GM13976 (cell line): ENCODE data around the gene PNLIPRP2.

Source experiments
- DNase-seq: peaks from one replicate; pipeline ENCODE4 v3.0.0; 2012; ENCODE audit warnings: low spot score
- CTCF ChIP-seq: IDR thresholded peaks from 2 replicates; pipeline ENCODE4 v1.5.1; 2012; ENCODE audit warnings: borderline replicate concordance, mild to moderate bottlenecking; ENCODE audit not compliant: insufficient read depth; ENCODE audit errors: extremely low read depth, missing control alignments, control extremely low read depth
- in situ Hi-C: fragments of 300-500 bp; cut with MboI; formaldehyde crosslinking; loops from one replicate; pipeline ENCODE4 v1.12.0; 2022; ENCODE audit warnings: low sequenced_read_pairs, mixed read lengths, inconsistent platforms; ENCODE audit not compliant: unreplicated experiment

PNLIPRP2 gene

GRCh38 chr10:116688241-116688711 is 67.5 kb downstream of the PNLIPRP2 start:
- TF ChIP-seq CTCF = no peak
- in situ Hi-C loops = loop anchor here (10.0 to 25.0 kb wide), 2 partner anchors 99 to 487 kb away; no protein-coding TSS in a partner anchor
- no peak for DNase-seq

GRCh38 chr10:116688741-116689495 is 68.2 kb downstream of the PNLIPRP2 start:
- TF ChIP-seq CTCF = no peak
- in situ Hi-C loops = loop anchor here (10.0 to 25.0 kb wide), 2 partner anchors 98 to 486 kb away; no protein-coding TSS in a partner anchor
- DNase-seq = no peak

- DNase-seq = no peak
- in situ Hi-C loops = loop anchor here (10.0 to 25.0 kb wide), 2 partner anchors 98 to 485 kb away; no protein-coding TSS in a partner anchor
- TF ChIP-seq CTCF = no peak
Observed at GRCh38 chr10:116689744-116690143, 69.0 kb downstream of the PNLIPRP2 start.

GRCh38 chr10:116690356-116691322 is 69.9 kb downstream of the PNLIPRP2 start:
- in situ Hi-C loops = loop anchor here (25.0 kb wide), 1 partner anchor 97 kb away; no protein-coding TSS in a partner anchor
- no peak for DNase-seq
- TF ChIP-seq CTCF = no peak

GRCh38 chr10:116691635-116692034 is 70.9 kb downstream of the PNLIPRP2 start:
- no peak for TF ChIP-seq CTCF
- in situ Hi-C loops = loop anchor here (25.0 kb wide), 1 partner anchor 96 kb away; no protein-coding TSS in a partner anchor
- DNase-seq = no peak

- no peak for TF ChIP-seq CTCF
- in situ Hi-C loops = loop anchor here (25.0 kb wide), 1 partner anchor 95 kb away; no protein-coding TSS in a partner anchor
- no peak for DNase-seq
Observed at GRCh38 chr10:116692225-116692624, 71.5 kb downstream of the PNLIPRP2 start.
